ENCODE results near the gene SEMA6A. TPM values are rescaled to one million over a fixed set of nuclear protein-coding genes. Genes with fewer than 3 reads are reported as not detected.

Gene SEMA6A
- total RNA-seq, 1 donor from 2014 or later: 84.2 TPM

DNA sequence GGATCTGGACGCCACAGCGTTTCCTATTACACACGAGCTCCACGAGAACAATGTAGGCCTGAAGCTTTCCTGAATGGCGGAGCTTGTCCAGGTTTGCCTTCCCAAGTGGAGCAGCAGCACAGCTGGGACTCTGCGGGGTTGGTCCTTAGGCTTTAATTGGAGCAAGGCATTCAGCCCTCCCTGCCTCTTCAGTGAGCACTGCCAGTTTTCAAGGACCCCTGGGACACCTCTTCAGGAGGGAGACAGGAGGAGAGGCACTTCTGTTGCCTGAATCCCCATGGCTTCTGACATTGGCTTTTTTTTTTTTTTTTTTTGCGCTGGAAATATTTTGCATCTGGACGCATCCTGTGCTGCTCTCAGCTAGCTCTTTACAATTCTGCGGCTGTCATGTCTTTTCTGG is 179.4 kb downstream of the SEMA6A start:
- H3K36me3 Mint-ChIP-seq: no peaks in the 10 kb centered on the region
- no peak for TF ChIP-seq CTCF (conservative IDR thresholded peaks at IDR 0.05)
- H3K4me3 Mint-ChIP-seq: peak overlapping the region; percentile 24
- DNase-seq (ENCODE audit: extremely low spot score, unreplicated experiment): no peak
- H3K4me1 Mint-ChIP-seq (ENCODE audit: unreplicated experiment): peaks cover 9% of the 10 kb centered on the region
- H3K27ac Mint-ChIP-seq: peak overlapping the region; percentile 14
- peaks cover 1% of the 10 kb centered on the region for H3K9me3 Mint-ChIP-seq
- no peaks in the 10 kb centered on the region for H3K27me3 Mint-ChIP-seq

DNA sequence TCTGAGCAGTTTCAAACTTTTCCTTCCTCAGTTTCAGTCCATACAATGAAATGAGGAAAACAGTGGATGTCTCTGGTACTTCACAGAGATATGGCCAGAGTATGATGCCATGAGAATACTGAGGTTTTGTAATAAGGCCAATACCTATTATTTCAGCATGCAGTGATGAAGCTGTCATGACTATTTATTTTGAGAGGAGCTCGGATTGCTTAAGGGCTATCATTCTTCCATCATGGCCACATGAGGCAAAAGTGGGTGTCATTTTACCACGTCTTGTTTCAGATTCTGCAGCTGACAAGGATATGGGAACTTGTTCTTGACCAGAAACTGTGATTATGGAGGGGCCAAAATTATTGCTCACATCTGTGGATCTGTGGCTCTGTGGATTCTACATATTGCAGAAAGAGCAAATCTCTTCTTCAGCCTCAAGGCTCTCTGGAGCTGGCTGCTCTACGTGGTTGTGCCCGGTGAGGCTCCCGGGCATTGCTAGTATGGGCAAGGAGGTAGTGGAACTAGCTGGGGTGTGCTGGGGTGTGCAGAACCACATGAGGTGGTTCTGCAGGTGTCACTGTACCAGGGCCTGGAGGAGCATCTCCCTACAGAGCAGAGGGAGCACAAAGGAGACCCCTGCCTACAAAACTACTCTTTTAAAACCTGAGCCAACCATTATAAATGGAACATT is 180.3 kb downstream of the SEMA6A start:
- Mint-ChIP-seq H3K9me3 (peaks cover 7% of the 10 kb centered on the region), H3K27ac (no peak overlapping the region), H3K27me3 (no peaks in the 10 kb centered on the region), H3K4me1 (ENCODE audit: unreplicated experiment) (peaks cover 9% of the 10 kb centered on the region), H3K4me3 (no peak overlapping the region), H3K36me3 (no peaks in the 10 kb centered on the region)
- no peak for TF ChIP-seq CTCF (conservative IDR thresholded peaks at IDR 0.05)
- DNase-seq (ENCODE audit: extremely low spot score, unreplicated experiment): no peak

Data from type B pancreatic cell (in vitro differentiated cells).